NCI-H82 (cell line): ENCODE data around the gene SLC9A8.
"Not testable (repeated sequence)": the region's sequence is repeated elsewhere in the genome, so short reads cannot be mapped to it uniquely, and the experiment has no call there.

ENCODE experiments used
- DNase-seq: peaks from one replicate; lab custom pipeline; 2025; lab: John Stamatoyannopoulos, UW

The SLC9A8 gene

DNA sequence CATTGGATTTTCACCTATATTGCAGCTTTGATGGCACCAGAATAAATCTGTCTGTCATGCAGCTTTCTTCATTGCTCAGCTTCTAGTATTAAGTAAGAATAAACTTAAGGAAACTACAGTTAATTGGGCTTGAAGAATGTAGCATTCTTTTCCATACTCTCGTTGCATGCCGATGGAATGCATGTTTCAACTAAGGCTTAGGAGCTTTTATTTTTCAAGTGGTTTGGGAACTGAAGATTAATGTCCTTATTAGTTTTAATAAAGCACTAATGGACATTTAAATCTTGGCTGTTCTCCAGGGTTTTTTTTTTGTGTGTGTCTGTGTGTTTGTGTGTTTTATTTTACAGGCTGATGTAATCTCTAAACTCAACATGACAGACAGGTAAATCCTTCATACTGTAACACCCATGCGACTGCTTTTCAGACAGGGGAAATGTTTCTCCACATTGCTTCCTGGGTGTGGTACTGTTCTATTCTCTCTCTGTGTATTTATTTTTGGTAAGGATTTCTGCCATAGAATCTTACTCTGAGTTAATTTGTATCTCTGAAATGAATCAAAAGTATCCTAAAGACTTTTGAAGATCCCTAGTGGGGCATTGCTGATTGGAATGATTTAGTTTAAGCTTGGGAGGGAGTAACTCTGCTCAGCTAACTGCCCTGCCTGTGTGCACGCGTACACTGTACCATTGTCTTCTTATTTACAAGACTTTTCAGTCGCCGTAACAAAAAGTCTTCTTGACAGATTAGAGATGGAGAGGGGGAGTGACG is 38.0 kb downstream of the SLC9A8 start:
- no peak for DNase-seq

DNA sequence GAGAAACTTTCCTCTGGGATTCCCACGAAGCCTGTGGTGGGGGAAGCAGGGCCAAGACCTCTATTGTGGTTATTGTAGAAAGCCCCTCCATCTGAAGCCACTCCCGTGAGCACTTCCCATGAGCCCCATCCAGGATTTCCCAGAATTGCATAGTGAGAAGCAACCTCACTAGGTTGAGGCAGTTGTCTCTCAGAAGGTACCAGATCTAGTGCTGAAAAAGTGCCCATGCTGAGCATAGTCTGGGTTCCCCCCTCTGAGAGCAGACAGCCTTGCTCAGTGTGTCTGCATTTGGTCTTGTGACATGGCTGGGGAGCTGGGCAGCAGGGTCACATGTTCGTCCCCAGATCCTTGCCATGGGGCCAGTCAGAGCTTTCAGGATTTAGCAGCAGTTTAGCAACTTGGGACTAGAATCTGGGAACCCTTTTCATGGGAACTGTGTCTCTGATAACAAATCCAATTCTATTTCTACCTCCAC is 38.6 kb downstream of the SLC9A8 start:
- DNase-seq, result no peak

DNA sequence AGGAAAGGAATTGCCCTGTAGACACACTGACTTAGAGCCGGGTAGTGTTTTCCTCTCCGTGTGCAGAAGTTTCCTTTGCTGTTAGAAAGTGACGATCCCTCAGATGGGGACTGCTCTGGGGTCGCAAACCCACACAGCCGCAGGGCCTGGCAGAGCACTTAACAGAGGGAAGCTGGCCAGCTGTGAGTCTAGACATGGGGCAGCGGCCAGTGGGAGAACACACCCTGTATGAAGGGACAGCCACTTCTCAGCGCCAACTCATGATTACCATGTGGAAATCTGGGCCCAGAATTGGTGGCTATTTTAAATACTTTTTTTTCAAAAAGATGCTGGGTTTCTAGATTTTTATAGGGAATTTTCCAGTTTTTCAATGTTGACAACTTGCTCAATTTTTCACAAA is 39.4 kb downstream of the SLC9A8 start:
- no peak for DNase-seq

DNA sequence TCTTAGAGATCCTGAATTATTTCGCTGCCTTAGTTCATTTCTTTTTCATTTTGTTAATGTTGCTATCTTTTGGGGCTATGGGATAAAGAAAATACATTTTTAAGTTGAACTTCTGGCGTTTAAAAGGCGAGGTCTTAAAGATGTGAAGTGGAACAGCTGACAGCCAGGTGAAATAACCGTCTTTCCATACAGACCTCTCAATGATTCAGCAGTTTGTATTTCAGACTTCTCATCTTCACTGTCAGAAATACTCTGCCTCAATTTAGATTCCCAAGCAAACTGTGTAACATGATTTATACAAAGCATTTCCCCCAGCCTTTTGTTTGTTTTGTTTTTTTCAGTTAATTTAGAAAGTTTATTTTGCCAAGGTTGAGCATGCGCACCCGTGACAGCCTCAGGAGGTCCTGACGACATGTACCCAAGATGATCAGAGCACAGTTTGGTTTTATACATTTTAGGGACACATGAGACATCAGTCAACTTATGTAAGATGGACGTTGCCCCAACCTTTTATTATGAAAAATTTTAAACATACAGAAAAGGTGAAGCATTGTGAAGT is 40.0 kb downstream of the SLC9A8 start:
- no peak for DNase-seq

DNA sequence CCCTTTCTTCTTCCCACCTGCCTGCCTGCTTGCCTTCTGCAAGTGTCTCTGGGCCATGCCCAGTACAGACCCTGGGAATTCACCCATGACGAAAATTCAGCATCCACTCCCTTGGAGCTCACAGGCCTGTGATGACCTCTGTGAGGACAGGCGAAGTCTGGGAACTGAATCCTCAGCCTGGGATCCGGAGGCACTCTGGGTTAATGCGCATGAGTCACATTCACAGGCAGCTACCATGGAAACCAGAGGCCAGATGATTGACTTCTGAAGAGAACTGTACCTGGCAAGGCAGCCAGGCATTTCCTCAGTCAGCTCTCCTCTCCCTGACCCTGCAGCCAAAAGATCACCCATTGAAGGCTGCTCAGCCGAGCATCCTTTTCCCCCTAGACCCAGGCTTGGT is 41.0 kb downstream of the SLC9A8 start:
- peak; percentile 7 for DNase-seq

DNA sequence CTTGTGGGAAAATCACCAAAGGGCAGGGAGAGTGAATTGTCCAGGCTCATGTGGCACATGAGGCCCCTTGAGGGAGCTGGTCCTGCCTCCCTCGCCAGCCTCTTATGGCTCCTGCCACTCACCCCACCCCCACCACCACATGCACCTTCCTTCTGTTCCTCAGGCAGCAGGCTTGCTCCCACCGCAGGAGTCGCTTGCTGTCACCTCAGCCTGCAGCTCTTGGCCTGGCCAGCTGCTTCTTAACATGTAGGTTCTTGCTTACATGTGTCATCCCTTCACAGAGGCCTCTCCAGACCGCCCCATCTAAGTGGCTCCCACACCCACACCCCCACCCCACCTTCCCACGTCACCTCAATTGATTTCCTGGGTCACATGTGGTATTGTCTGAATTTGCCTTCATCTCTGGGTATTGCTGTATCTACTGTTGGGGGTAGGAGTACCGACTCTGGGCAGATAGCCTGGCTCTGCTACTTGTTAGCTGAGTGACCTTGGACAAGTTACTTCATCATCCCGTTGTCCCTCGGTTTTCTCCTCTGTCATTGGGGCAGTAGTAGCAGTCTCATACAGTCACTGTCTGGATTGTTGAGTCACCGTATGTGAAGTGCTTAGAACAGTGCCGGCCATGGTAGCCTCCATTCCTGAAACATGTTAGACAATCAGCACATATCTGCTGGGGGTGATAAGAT is 41.7 kb downstream of the SLC9A8 start:
- no peak for DNase-seq

DNA sequence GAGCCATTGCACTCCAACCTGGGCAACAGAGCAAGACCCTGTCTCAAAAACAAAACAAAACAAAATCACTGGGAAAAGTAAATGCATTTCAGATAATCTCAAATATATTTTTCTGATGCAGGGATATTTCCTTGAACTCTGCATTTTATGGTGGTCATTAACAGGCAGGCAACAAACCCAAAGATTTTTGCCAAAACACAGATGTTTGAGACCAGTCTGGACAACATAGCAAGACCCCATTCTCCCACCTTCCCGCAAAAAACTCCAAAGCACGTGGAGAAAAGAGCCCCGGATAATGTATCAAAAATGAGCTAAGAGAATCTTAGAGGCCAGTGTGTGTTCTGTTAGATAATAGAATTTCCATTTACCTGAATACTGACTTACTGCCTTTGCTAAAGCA is 44.3 kb downstream of the SLC9A8 start:
- DNase-seq, result no peak

DNA sequence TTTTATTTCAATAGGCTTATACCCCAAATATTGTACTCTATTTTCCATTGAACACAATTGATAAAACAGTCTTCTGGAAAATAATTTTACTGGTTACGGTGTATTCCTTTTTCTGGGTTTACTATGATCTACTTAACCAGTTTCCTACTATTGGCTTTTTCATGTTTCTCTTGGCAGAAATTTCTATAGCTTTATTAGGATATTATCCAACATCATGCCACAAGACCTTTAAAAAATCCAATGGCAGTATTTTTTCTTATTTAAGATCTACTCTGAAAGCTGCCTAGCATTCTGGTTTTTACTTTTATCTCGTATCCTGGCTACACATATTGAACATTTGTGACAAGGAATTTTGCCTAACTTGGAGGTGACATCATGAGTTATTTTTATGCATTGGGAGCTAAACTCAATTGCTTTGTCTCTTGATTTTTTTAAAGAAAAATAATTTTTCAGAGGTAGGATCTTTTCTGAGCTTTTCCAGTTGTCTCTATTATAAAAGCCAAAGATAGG is 45.5 kb downstream of the SLC9A8 start:
- no peak for DNase-seq

DNA sequence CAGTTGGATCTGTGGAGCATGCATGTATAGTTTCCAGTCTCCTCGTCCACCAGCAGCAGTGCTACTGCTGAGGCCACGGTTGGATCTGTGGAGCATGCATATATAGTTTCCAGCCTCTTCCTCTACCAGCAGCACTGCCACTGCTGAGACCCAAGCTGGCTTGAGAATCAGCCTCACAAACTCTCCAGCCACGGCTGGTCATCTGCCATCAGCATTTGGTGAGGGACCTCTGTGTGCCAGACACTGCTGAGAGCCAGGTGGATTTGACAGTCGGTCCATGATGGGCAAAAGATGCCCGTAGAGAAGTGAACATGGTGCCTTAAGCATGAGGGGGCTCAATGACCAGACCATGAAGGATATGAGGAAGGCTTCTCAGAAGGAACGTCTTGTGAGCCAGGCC is 46.4 kb downstream of the SLC9A8 start:
- DNase-seq, result no peak

DNA sequence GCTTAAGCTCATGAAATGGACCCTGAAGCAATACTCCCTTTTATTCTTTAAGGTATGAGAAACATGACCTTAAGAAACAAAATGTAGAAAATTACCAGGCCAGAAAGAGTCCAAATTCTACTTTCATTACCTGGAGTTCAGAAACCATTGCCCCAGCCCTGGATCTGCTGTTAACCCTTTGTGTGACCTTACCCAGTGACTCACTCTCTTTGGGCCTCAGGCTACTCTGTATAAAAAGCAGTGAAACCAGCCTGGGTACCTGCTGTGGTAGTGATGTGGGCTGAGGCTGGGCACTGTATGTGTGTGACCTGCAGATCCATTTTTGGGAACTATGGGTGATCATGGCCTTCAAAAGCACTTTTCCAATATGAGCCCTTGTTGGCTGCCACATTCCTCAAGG is 47.2 kb downstream of the SLC9A8 start:
- DNase-seq, result no peak

DNA sequence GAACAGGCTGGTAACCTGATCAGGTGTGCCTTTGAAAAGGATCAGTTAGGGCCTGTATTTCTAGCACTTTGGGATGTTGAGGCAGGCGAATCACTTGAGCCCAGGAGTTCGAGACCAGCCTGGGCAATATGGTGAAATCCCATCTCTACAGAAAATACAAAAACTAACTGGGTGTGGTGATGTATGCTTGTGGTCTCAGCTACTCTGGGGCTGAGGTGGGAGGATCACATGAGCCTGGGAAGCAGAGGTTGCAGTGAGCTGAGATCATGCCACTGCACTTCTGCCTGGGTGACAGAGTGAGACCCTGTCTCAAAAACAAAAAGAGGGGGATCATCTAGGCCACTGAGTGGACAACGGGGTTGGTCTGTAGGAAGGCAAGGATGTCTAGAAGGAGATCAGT is 48.6 kb downstream of the SLC9A8 start:
- DNase-seq, result not testable (repeated sequence)

DNA sequence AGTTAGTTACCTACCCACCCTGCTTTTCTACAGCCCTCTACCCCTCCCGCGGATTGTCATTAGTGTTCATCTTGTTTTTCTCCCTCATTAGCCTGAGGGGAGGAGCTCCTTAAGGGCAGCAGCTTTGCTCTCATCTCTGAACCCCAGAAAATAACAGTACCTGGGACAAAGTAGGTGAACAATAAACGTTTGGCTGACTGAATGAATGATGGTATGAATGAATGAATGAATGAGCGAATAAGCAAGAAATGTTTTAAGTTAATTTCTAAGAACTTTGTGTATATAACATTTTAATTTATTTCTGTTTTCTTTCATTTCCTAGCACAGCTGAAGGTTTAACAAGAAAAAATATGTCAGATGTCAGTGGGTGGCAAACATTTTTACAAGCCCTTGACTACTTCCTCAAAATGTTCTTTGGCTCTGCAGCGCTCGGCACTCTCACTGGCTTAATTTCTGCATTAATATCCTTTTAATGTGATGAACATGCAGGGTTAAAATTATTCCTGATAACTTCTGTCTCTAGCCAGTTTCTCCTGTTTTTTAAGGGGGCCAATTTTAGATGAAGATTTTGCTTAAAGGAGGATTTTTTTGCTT is 50.1 kb downstream of the SLC9A8 start:
- DNase-seq, result no peak

DNA sequence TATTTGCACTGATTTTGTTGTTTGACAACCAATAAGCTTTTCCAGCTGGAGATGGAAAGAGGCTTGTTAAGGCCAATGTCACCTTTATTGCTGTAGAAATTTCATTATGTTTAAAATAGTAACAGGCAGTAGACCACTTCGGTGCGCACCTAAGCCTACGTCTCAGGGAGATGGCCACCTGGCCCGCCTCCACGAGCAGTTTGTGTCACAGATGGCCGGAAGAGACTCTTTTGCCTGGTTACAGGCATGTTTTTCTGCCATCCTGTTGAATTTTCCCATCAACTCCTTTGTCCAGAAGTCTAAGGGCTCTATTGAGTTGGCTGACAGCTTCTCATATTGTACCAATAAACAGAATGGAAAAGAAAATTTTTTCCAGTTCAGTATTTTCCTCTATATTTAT is 51.0 kb downstream of the SLC9A8 start:
- DNase-seq, result no peak

DNA sequence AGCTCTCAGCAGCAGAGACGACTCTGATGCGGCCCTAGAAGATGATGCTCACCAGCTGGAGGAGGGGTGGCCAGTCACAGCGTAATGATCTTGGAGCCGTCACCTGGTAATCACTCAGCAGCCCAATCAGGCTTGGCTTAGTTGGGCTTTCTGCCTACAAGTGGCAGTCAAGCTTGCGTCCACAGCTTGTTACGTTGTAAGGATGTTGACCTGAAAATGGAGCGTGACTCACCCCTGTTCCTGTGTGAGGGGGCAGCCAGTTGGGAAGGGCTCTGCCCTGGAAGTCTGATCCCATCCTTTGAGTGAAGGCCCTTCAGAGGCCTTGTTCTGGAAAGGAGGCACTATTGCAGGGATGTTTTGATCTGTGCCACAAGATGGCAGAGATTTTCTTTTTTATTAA is 52.9 kb downstream of the SLC9A8 start:
- DNase-seq, result peak; percentile 11

DNA sequence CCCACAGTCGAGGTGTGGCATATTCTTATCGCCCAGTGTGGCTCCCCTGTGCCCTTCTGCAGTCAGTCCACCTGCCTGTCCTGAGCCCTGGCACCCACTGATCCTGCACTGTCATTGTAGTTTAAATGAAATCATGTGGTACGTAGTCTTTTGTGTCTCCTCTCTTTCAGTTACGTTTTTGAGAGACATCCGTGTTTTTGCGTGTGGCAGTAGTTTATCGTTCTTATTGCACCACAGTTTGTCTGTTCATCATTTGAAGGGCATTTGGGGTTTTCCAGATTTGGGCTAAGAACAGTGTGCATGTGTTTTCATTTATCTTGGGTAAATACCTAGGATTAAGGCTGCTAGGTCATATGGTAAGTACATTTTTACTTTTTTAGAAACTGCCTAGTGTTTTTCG is 53.4 kb downstream of the SLC9A8 start:
- DNase-seq, result no peak

DNA sequence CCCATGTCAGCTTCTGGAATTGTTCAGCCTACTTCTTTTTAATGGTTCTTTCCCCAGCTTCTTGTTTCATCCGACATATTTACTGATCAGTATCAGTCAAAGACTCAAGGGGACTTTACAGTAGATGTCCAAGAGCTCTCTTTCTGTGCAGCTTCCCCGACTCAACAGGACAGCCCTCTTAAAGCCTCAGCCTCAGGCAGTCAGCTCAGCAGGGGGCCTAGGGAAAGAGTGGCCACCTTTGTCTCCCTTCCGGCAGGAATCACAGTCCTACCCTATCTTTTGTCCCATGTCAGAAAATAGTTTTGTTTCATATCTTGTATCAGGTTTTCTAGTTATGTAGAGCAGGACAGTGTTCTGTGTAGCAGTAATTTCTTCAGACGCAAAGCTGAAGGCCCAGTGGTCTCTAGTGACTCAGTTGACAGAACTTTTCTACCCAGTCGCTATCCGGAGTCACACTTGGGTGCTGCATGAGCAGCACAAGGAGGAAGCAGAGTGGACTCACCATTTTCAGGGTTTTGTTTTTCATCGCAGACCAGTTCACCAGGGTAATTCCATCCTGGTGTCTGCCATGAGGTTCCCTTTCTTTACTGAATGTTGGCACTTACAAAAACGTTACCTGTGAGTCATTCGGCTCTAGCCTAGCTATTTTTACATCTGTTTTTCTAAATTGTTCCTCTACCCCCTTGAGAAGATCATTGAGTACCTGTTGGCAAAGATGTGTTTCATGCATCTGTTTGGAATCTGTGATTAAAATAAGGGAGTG is 55.0 kb downstream of the SLC9A8 start:
- DNase-seq, result no peak

DNA sequence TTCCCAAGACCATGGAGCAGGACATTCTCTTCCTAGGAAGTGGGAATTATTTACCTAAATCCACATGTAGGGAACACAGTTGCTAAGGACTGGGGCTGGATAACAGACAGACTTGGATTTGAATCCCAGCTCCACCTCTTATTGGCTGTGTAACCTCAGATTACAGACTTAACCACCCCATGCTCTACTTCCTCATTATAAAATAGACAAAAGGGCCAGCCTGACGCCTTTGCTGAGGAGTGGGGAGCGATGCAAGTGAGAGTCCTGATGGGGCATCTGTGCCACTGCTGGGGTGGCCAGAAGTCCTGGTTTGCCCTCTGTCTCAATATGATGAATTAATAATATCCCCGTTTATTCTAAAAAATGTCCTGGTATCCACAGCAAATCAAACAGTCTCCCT is 55.9 kb downstream of the SLC9A8 start:
- no peak for DNase-seq

DNA sequence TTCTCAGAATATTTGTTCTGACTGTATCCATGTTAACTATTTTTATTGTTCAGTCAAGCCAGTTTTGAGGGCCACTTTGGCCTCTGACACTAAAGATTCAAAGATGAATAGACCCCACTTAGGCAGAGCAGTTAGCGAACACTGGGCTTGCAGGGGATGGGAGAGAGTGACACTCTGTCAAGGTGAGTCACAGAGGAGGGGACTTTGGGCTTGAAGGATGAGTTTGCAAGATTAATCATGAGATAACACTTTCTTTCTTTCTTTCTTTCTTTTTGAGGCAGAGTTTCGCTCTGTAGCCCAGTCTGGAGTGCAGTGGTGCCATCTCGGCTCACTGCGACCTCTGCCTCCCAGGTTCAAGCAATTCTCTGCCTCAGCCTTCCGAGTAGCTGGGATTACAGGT is 56.3 kb downstream of the SLC9A8 start:
- DNase-seq, result no peak

DNA sequence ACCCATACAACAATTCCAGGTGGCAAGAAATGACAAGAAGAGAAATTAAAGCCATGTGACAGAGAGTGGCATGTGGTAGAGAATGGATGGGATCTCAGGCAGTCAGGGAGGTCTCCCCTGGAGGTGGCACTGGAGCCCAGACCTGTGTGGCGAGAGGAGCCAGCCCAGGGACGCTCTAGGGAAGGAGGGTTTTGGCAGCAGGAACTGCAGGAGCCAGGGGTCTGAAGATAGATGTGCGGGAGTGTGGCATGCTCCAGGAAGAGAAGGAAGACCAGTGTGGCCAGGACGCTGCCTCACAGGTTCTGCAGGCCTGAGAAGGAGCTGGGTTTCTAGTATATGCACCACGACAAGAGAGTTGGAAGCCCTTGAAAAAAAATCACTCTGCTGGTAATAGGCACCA is 57.6 kb downstream of the SLC9A8 start:
- no peak for DNase-seq

DNA sequence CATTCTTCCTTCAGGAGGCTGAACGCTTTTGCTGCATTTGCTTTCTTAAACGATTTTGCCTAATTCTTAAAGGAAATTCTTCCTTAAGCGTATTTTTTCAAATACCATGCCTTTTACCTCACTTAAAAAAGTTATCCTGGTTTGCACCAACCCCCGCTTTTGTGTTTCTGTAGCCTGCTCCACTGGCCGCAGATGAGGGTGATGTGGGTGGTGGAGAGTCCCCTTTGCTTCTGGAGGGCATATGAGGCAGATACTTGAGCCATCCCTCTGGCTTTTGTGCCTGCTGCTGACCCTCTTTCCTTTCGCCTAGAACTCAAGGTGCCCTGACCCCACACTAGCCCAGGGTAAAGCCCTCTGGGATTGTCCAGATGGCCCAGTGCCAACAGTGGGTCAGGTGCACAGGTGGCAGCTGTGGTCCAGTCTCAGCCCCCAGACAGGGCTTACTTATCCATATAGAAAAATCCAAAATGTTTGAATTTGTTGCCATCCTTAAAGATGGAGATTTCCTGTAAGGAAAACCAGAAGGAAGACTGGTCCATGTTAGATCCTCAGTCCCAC is 58.8 kb downstream of the SLC9A8 start:
- DNase-seq, result no peak

DNA sequence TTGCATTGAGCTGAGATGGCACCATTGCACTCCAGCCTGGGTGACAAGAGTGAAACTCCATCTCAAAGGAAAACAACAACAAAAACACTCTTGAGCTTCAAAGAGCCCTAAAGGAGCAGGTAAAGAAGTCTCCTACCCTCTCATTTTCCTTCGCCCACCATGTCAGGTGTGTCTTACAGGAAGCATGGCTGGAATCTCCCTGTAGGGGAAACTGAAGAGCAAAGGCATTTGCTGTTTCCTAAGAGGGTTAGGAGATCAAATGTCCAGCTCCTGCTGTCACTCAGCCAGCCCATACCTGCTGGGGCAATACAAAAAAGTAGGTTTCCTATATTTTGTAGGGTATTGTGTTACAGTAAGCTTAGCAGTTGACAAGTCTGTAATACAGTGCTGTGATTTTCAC is 59.4 kb downstream of the SLC9A8 start:
- DNase-seq, result peak; percentile 33

DNA sequence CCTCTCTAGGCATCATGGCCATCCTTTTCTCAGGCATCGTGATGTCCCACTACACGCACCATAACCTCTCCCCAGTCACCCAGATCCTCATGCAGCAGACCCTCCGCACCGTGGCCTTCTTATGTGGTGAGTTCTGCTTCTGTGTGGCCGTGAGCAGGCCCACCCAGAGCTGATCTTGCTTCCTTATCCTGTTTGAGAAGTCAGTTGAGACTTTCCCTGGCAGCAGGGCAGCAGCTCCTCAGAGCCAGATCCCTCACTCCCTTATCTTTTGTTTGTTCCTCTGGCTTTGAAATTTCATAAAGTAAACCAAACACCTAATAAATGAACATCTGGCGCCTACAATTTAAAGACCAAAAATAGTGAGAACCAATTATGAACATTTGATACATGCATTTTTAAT is 62.1 kb downstream of the SLC9A8 start:
- DNase-seq, result no peak
